ENCODE data around the gene CXXC4. TPM values are rescaled to one million over a fixed set of nuclear protein-coding genes. Genes with fewer than 3 reads are reported as not detected.

CXXC4 gene
- total RNA-seq, 2 donors from 2014 or later, result 5.6 to 12.4 TPM

DNA sequence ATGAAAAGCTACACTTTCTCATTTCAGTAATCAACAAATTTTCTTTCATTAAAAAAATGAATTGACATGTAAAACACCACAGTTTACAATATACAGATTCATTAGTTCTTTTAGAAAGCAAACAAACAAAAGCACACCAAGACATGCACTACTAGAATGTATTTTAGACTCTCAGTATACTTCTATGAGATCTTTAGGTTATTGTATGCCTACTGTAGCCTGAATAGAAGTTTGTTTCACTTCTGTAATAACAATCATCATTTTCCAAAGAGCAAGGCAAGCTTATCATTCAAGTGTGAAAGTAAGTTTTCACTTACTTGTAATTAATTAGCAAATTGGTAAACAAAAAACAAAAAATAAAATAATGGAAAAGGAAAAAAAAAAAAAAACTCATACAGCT, 24.9 kb downstream of the CXXC4 start:
- Histone ChIP-seq H3K9me3 (ENCODE audit: control insufficient read depth, low read length) (no peaks in the 10 kb centered on the region), H3K4me1 (ENCODE audit: control insufficient read depth, insufficient read depth, low read length) (peaks cover under 1% of the 10 kb centered on the region), H3K36me3 (ENCODE audit: control insufficient read depth, insufficient read depth, low read length) (no peaks in the 10 kb centered on the region), H3K4me3 (ENCODE audit: low read length) (no peak overlapping the region), H3K27ac (ENCODE audit: low read depth, low read length) (no peak overlapping the region), H3K9ac (ENCODE audit: extremely low read depth, low read length, poor library complexity, severe bottlenecking) (no peak overlapping the region), H3K27me3 (ENCODE audit: control insufficient read depth, insufficient read depth, low read length, poor library complexity, severe bottlenecking) (no peaks in the 10 kb centered on the region)
- peaks cover 8% of the 10 kb centered on the region for H3K4me1 Mint-ChIP-seq
- no peaks in the 10 kb centered on the region for H3K27me3 Mint-ChIP-seq (ENCODE audit: insufficient read depth)
- H3K27ac Mint-ChIP-seq, result no peak overlapping the region
- no peak overlapping the region for H3K4me3 Mint-ChIP-seq
- H3K9me3 Mint-ChIP-seq, result no peaks in the 10 kb centered on the region
- TF ChIP-seq, protein P1, sequence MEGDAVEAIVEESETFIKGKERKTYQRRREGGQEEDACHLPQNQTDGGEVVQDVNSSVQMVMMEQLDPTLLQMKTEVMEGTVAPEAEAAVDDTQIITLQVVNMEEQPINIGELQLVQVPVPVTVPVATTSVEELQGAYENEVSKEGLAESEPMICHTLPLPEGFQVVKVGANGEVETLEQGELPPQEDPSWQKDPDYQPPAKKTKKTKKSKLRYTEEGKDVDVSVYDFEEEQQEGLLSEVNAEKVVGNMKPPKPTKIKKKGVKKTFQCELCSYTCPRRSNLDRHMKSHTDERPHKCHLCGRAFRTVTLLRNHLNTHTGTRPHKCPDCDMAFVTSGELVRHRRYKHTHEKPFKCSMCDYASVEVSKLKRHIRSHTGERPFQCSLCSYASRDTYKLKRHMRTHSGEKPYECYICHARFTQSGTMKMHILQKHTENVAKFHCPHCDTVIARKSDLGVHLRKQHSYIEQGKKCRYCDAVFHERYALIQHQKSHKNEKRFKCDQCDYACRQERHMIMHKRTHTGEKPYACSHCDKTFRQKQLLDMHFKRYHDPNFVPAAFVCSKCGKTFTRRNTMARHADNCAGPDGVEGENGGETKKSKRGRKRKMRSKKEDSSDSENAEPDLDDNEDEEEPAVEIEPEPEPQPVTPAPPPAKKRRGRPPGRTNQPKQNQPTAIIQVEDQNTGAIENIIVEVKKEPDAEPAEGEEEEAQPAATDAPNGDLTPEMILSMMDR (conservative IDR thresholded peaks at IDR 0.05), result no peak
- DNase-seq, result no peak
- no peaks in the 10 kb centered on the region for H3K36me3 Mint-ChIP-seq (ENCODE audit: low read depth)

DNA sequence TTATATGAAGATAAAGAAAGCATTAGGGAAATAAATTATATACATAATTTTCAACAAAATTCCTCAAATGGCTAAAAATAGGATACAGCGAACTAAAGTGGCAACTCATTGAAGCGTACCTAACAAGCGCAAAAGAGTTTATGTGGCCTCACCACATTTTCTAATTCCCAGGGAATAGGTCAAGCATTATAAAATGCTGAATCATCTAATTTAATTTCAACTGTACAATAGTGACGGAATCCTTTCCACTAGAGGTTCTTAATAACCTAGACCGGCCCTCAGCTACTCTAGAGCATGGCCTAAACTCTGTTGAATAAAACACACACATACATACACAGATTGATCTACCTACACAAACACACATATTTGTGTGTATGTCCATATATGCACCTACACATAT, 29.1 kb downstream of the CXXC4 start:
- H3K9me3 ChIP-seq (ENCODE audit: control insufficient read depth, low read length), result no peaks in the 10 kb centered on the region
- Mint-ChIP-seq H3K9me3 (no peaks in the 10 kb centered on the region), H3K4me1 (peaks cover 4% of the 10 kb centered on the region), H3K27ac (no peak overlapping the region), H3K36me3 (ENCODE audit: low read depth) (no peaks in the 10 kb centered on the region), H3K27me3 (ENCODE audit: insufficient read depth) (no peaks in the 10 kb centered on the region), H3K4me3 (no peak overlapping the region)
- TF ChIP-seq, protein P1 (conservative IDR thresholded peaks at IDR 0.05), result no peak
- no peaks in the 10 kb centered on the region for H3K36me3 ChIP-seq (ENCODE audit: control insufficient read depth, insufficient read depth, low read length)
- no peak overlapping the region for H3K27ac ChIP-seq (ENCODE audit: low read depth, low read length)
- H3K27me3 ChIP-seq (ENCODE audit: control insufficient read depth, insufficient read depth, low read length, poor library complexity, severe bottlenecking), result no peaks in the 10 kb centered on the region
- no peaks in the 10 kb centered on the region for H3K4me1 ChIP-seq (ENCODE audit: control insufficient read depth, insufficient read depth, low read length)
- DNase-seq, result no peak
- H3K9ac ChIP-seq (ENCODE audit: extremely low read depth, low read length, poor library complexity, severe bottlenecking), result no peak overlapping the region
- whole genome bisulfite sequencing, 2 experiments (ENCODE audit: insufficient coverage in 1 of 2, insufficient read length in 1 of 2), result 94 to 95% methylated on average over 2 to 5 of the region's 5 CpGs
- H3K4me3 ChIP-seq (ENCODE audit: low read length), result no peak overlapping the region

DNA sequence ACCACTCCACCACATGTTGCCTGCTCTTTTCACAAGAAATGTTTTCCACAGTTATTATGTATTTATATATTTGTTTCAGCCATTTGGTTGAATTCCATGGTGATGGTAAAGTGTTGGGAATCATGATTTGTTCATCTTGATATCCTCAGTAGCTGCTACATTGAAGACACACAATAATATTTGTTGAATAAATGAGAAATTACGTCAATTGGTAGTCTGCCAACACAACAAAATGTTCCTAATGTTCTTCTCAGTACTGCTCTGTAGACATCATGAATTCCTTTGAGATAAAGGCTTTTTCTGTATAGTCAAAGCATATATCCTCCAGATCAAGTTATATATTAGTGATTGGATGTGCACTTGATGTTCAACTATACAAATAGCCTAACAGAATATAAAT, 29.5 kb downstream of the CXXC4 start:
- TF ChIP-seq, protein P1 (conservative IDR thresholded peaks at IDR 0.05), result no peak
- WGBS, 2 experiments (ENCODE audit: insufficient coverage in 1 of 2, insufficient read length in 1 of 2), result 100% methylated on average over 1 of the region's 1 CpG
- Mint-ChIP-seq H3K27ac (no peak overlapping the region), H3K4me3 (no peak overlapping the region), H3K9me3 (no peaks in the 10 kb centered on the region), H3K36me3 (ENCODE audit: low read depth) (no peaks in the 10 kb centered on the region), H3K27me3 (ENCODE audit: insufficient read depth) (no peaks in the 10 kb centered on the region), H3K4me1 (no peaks in the 10 kb centered on the region)
- Histone ChIP-seq H3K27ac (ENCODE audit: low read depth, low read length) (no peak overlapping the region), H3K36me3 (ENCODE audit: control insufficient read depth, insufficient read depth, low read length) (no peaks in the 10 kb centered on the region), H3K4me1 (ENCODE audit: control insufficient read depth, insufficient read depth, low read length) (no peaks in the 10 kb centered on the region), H3K9ac (ENCODE audit: extremely low read depth, low read length, poor library complexity, severe bottlenecking) (no peak overlapping the region), H3K27me3 (ENCODE audit: control insufficient read depth, insufficient read depth, low read length, poor library complexity, severe bottlenecking) (no peaks in the 10 kb centered on the region), H3K4me3 (ENCODE audit: low read length) (no peak overlapping the region), H3K9me3 (ENCODE audit: control insufficient read depth, low read length) (no peaks in the 10 kb centered on the region)
- DNase-seq, result no peak

Measured in endodermal cell (in vitro differentiated cells).